Activated CD4-positive, CD25-positive, alpha-beta regulatory T cell treated with anti-CD3 and anti-CD28 coated beads, Interleukin-2, amount 50 U/mL, for 72 hours (primary cell): ENCODE measurements around the gene TAS1R2.
"Not testable (repeated sequence)": the region's sequence is repeated elsewhere in the genome, so short reads cannot be mapped to it uniquely, and the experiment has no call there.

ENCODE experiments used
- DNase-seq: peaks from one replicate; pipeline ENCODE4 v3.0.0; 2021

TAS1R2 gene

GRCh38 chr1:18868354-18868753, 8.9 kb upstream of the TAS1R2 start:
- DNase-seq, result no peak

GRCh38 chr1:18866846-18867245, 7.4 kb upstream of the TAS1R2 start:
- DNase-seq, result no peak

GRCh38 chr1:18866314-18866713, 6.9 kb upstream of the TAS1R2 start:
- DNase-seq, result no peak

GRCh38 chr1:18865176-18865575, 5.7 kb upstream of the TAS1R2 start:
- DNase-seq, result no peak

GRCh38 chr1:18861590-18861989, 2.1 kb upstream of the TAS1R2 start:
- no peak for DNase-seq

- no peak for DNase-seq
Measured at GRCh38 chr1:18861082-18861481, 1.6 kb upstream of the TAS1R2 start.

- no peak for DNase-seq
Measured at GRCh38 chr1:18858070-18858688, 1.3 kb downstream of the TAS1R2 start.

GRCh38 chr1:18856435-18856834, 3.0 kb downstream of the TAS1R2 start:
- no peak for DNase-seq

- no peak for DNase-seq
Measured at GRCh38 chr1:18855573-18855972, 3.9 kb downstream of the TAS1R2 start.

- no peak for DNase-seq
Measured at GRCh38 chr1:18854331-18855025, 5.0 kb downstream of the TAS1R2 start.

- no peak for DNase-seq
Measured at GRCh38 chr1:18852501-18852900, 7.0 kb downstream of the TAS1R2 start.

GRCh38 chr1:18849261-18849711, 10.2 kb downstream of the TAS1R2 start:
- no peak for DNase-seq

GRCh38 chr1:18847723-18848122, 11.7 kb downstream of the TAS1R2 start:
- DNase-seq, result not testable (repeated sequence)

GRCh38 chr1:18840145-18840544, 19.3 kb downstream of the TAS1R2 start:
- DNase-seq, result no peak

- DNase-seq, result no peak
Measured at GRCh38 chr1:18836654-18837053, 22.8 kb downstream of the TAS1R2 start.

GRCh38 chr1:18832319-18832718, 27.1 kb downstream of the TAS1R2 start:
- not testable (repeated sequence) for DNase-seq

- DNase-seq, result no peak
Measured at GRCh38 chr1:18831656-18832055, 27.8 kb downstream of the TAS1R2 start.

- DNase-seq, result no peak
Measured at GRCh38 chr1:18830596-18830995, 28.9 kb downstream of the TAS1R2 start.

- no peak for DNase-seq
Measured at GRCh38 chr1:18829671-18830070, 29.8 kb downstream of the TAS1R2 start.

GRCh38 chr1:18828224-18828623, 31.2 kb downstream of the TAS1R2 start:
- no peak for DNase-seq

GRCh38 chr1:18823438-18823837, 36.0 kb downstream of the TAS1R2 start:
- no peak for DNase-seq

- DNase-seq, result peak; percentile 68
Measured at GRCh38 chr1:18820791-18821641, 38.4 kb downstream of the TAS1R2 start.

- DNase-seq, result peak; percentile 34
Measured at GRCh38 chr1:18819986-18820790, 39.3 kb downstream of the TAS1R2 start.
